Measurements from ENCODE around the gene TBCK.

DNA sequence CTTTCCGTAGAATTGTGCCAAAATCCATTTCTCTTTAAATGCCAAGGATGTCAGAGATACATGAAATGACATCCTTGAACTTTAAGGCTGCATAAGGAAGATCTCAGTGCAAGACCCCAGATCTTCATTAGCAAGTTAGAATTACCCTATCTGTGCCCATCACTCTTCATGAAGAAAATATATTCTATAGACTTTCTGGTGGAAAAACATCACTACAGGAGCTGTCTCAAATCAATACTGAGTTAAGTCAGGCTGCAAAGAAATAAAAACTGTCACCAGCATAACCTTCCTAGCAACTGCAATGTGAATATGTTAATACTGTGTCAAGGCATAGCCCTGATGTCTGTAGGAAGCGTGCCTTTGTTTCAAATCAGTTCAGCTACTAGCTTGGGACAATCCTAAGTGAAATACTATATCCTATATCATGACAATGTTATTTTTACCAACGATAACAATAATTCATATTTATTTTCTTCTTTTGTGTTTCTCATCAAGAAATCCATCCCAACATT is 173.3 kb downstream of the TBCK start:
- TF ChIP-seq, protein P1, sequence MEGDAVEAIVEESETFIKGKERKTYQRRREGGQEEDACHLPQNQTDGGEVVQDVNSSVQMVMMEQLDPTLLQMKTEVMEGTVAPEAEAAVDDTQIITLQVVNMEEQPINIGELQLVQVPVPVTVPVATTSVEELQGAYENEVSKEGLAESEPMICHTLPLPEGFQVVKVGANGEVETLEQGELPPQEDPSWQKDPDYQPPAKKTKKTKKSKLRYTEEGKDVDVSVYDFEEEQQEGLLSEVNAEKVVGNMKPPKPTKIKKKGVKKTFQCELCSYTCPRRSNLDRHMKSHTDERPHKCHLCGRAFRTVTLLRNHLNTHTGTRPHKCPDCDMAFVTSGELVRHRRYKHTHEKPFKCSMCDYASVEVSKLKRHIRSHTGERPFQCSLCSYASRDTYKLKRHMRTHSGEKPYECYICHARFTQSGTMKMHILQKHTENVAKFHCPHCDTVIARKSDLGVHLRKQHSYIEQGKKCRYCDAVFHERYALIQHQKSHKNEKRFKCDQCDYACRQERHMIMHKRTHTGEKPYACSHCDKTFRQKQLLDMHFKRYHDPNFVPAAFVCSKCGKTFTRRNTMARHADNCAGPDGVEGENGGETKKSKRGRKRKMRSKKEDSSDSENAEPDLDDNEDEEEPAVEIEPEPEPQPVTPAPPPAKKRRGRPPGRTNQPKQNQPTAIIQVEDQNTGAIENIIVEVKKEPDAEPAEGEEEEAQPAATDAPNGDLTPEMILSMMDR (IDR thresholded peaks at IDR 0.05; ENCODE audit: extremely low read depth in 1 of 2, insufficient read depth in 1 of 2, low read depth in 1 of 2, low read length in 2 of 2): no peak
- TF ChIP-seq POLR2AphosphoS5 (IDR thresholded peaks at IDR 0.05; ENCODE audit: insufficient read depth, low read depth, low read length): no peak
- no peak for TF ChIP-seq EZH2 (IDR thresholded peaks at IDR 0.05; ENCODE audit: borderline replicate concordance, low read depth, low read length, severe bottlenecking)
- TF ChIP-seq POLR2A (IDR thresholded peaks at IDR 0.05; ENCODE audit: low read depth, low read length): no peak
- TF ChIP-seq, protein P2, sequence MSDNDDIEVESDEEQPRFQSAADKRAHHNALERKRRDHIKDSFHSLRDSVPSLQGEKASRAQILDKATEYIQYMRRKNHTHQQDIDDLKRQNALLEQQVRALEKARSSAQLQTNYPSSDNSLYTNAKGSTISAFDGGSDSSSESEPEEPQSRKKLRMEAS (IDR thresholded peaks at IDR 0.05; ENCODE audit: insufficient read depth, insufficient read length): no peak
- TF ChIP-seq GATA2 (IDR thresholded peaks at IDR 0.05; ENCODE audit: insufficient read depth, insufficient read length, low read depth, low read length): no peak
- no peak for TF ChIP-seq JUN (IDR thresholded peaks at IDR 0.05; ENCODE audit: borderline replicate concordance, insufficient read depth, insufficient read length, low read depth)
- TF ChIP-seq FOS (IDR thresholded peaks at IDR 0.05; ENCODE audit: borderline replicate concordance, insufficient read depth, low read length): no peak
